MCF 10A (cell line): ENCODE measurements around the gene LRP10. TPM values are rescaled to one million over a fixed set of nuclear protein-coding genes. Genes with fewer than 3 reads are reported as not detected.
A peak's percentile ranks its signal among the peaks of the same experiment; 100 is the strongest.

Experiments
- BruUV-seq: library from RNA; stranded (reverse); fragments of 400-500 nt; replicated peaks from 2 replicates; lab custom pipeline; 2021; lab: Mats Ljungman, UMichigan
- CTCF ChIA-PET: fragments of 300-600 bp; sonication (Branson Sonifier 250); formaldehyde crosslinking; extraction: SDS; loops from one replicate; lab custom pipeline; 2021; ENCODE audit warnings: antibody characterized with exemption, inconsistent platforms; lab: Yijun Ruan, JAX
- POLR2A ChIA-PET: fragments of 300-600, 350-650 bp; sonication (Branson Sonifier 250); formaldehyde crosslinking; extraction: SDS; loops from one replicate; lab custom pipeline; 2020; ENCODE audit warnings: antibody characterized with exemption, inconsistent platforms; lab: Yijun Ruan, JAX
- DNase-seq: peaks from one replicate; pipeline ENCODE4 v3.0.0-alpha.2; 2018; ENCODE audit not compliant: unreplicated experiment
- H3K27ac Mint-ChIP-seq: one replicate; pipeline ENCODE4 v1.8.0; 2022; ENCODE audit warnings: mild to moderate bottlenecking, low read depth, mixed read lengths; ENCODE audit not compliant: unreplicated experiment
- H3K27me3 Mint-ChIP-seq: one replicate; pipeline ENCODE4 v1.8.0; 2022; ENCODE audit warnings: mixed read lengths; ENCODE audit not compliant: insufficient read depth, unreplicated experiment
- H3K36me3 Mint-ChIP-seq: one replicate; pipeline ENCODE4 v1.8.0; 2022; ENCODE audit warnings: mild to moderate bottlenecking, moderate library complexity, mixed read lengths; ENCODE audit not compliant: insufficient read depth, unreplicated experiment
- H3K4me1 Mint-ChIP-seq: one replicate; pipeline ENCODE4 v1.8.0; 2022; ENCODE audit warnings: mixed read lengths; ENCODE audit not compliant: insufficient read depth, unreplicated experiment
- H3K4me3 Mint-ChIP-seq: one replicate; pipeline ENCODE4 v1.8.0; 2022; ENCODE audit warnings: mild to moderate bottlenecking, moderate library complexity, mixed read lengths; ENCODE audit not compliant: unreplicated experiment
- H3K9me3 Mint-ChIP-seq: one replicate; pipeline ENCODE4 v1.8.0; 2022; ENCODE audit warnings: mixed read lengths; ENCODE audit not compliant: unreplicated experiment
- intact Hi-C: fragments of 100-400 bp; cut with micrococcal nuclease; formaldehyde crosslinking; loops from 2 replicates; pipeline ENCODE4 v1.14.1; 2022
- total RNA-seq: library from RNA; stranded (reverse); gene quantifications from 2 replicates; pipeline ENCODE4 v1.2.3, GENCODE V29; 2022
- TF ChIP-seq, protein P1 (sequence below): fragments of 200-600 bp; IDR thresholded peaks from one replicate; pipeline ENCODE4 v1.8.0; 2022; ENCODE audit warnings: antibody characterized with exemption, mild to moderate bottlenecking; ENCODE audit not compliant: unreplicated experiment

LRP10 gene
- total RNA-seq, 1 experiment from 2014 or later = 71.0 TPM

GRCh38 chr14:22918804-22919600 is 47.5 kb downstream of the LRP10 start, which contains the start of gene RBM23:
Gene RBM23 (minus strand): TSS chr14:22919149.
- TF ChIP-seq, protein P1, sequence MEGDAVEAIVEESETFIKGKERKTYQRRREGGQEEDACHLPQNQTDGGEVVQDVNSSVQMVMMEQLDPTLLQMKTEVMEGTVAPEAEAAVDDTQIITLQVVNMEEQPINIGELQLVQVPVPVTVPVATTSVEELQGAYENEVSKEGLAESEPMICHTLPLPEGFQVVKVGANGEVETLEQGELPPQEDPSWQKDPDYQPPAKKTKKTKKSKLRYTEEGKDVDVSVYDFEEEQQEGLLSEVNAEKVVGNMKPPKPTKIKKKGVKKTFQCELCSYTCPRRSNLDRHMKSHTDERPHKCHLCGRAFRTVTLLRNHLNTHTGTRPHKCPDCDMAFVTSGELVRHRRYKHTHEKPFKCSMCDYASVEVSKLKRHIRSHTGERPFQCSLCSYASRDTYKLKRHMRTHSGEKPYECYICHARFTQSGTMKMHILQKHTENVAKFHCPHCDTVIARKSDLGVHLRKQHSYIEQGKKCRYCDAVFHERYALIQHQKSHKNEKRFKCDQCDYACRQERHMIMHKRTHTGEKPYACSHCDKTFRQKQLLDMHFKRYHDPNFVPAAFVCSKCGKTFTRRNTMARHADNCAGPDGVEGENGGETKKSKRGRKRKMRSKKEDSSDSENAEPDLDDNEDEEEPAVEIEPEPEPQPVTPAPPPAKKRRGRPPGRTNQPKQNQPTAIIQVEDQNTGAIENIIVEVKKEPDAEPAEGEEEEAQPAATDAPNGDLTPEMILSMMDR = no peak
- intact Hi-C loops = no loop called here
- peak; percentile 100 for DNase-seq
- peak within 1 kb of the TSS; percentile 100 for H3K27ac Mint-ChIP-seq
- POLR2A ChIA-PET = interaction anchor here (0.6 to 5.2 kb wide), 30 partner anchors 10 to 320 kb away, joined by 3 to 90 read pairs (median 5); partner anchors contain the start of genes ACIN1, AJUBA, C14orf119 and HAUS4
- H3K4me1 Mint-ChIP-seq = peaks cover 31% of the 10 kb centered on the region
- TSS peak; percentile 66 for BruUV-seq
- H3K9me3 Mint-ChIP-seq = no peaks in the 10 kb centered on the region
- H3K4me3 Mint-ChIP-seq = peak within 1 kb of the TSS; percentile 87
- H3K27me3 Mint-ChIP-seq = no peaks in the 10 kb centered on the region
- H3K36me3 Mint-ChIP-seq = peaks cover 75% of the 10 kb centered on the region
- CTCF ChIA-PET = interaction anchor here (0.6 to 3.4 kb wide), 12 partner anchors 9 to 363 kb away, joined by 3 to 20 read pairs (median 4); partner anchors contain the start of gene PRMT5

DNA sequence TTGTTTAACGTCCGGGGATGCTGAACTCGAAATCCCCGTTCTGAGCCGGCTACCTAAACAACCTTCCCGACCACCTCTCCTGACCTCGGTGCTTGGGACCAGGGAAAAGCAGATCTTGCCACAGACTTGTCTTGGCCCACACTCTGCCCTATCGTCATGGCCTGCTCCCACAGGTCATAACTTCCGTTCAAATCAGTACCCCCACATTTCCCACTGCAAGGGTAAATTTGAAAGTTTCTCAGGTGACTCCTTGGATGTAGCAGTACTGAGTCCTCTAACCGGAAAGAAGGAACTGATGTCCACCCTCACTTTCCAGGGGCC is 48.0 kb downstream of the LRP10 start:
- no peaks in the 10 kb centered on the region for H3K27me3 Mint-ChIP-seq
- no peak for DNase-seq
- intact Hi-C loops = no loop called here
- POLR2A ChIA-PET = interaction anchor here (0.6 to 5.2 kb wide), 22 partner anchors 10 to 321 kb away, joined by 3 to 90 read pairs (median 6); partner anchors contain the start of genes ACIN1, AJUBA, C14orf119 and HAUS4
- TSS peak; percentile 74 for BruUV-seq
- CTCF ChIA-PET = interaction anchor here (0.7 to 3.4 kb wide), 5 partner anchors 8 to 364 kb away, joined by 3 to 20 read pairs (median 5); partner anchors contain the start of gene PRMT5
- H3K36me3 Mint-ChIP-seq = peaks cover 77% of the 10 kb centered on the region
- H3K27ac Mint-ChIP-seq = peak overlapping the region; percentile 100
- peaks cover 31% of the 10 kb centered on the region for H3K4me1 Mint-ChIP-seq
- no peaks in the 10 kb centered on the region for H3K9me3 Mint-ChIP-seq
- peak overlapping the region; percentile 87 for H3K4me3 Mint-ChIP-seq
- TF ChIP-seq, protein P1 = no peak

DNA sequence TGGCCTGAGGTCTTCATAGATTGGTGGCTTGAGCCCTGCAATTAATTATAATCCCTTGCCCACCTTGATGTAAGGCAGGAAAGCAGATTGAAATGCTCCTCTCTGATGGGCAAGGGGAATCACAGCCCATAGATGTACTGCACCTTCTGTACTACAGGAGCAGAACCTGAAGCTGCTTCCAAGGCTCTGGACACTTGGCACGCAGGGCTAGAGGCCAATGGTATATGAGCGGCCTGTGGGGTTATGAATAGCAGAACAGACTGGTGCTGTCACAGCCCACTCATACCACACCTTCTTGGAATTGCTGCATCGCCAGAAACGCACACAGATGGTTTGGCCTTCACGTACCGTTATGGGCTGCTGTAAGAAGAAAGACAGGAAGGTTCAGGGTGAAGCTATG is 49.2 kb downstream of the LRP10 start:
- no TSS peak for BruUV-seq
- POLR2A ChIA-PET = interaction anchor here (1.1 to 5.2 kb wide), 5 partner anchors 9 to 61 kb away, joined by 5 to 90 read pairs (median 16); partner anchors contain the start of genes AJUBA, HAUS4 and PRMT5
- CTCF ChIA-PET = interaction anchor here (1.0 to 3.4 kb wide), 3 partner anchors 9 to 147 kb away, joined by 3 to 20 read pairs (median 5); partner anchors contain the start of gene PRMT5
- H3K27me3 Mint-ChIP-seq = no peaks in the 10 kb centered on the region
- no peaks in the 10 kb centered on the region for H3K9me3 Mint-ChIP-seq
- no peak for DNase-seq
- H3K36me3 Mint-ChIP-seq = peaks cover 86% of the 10 kb centered on the region
- no peak overlapping the region for H3K4me3 Mint-ChIP-seq
- peaks cover 31% of the 10 kb centered on the region for H3K4me1 Mint-ChIP-seq
- H3K27ac Mint-ChIP-seq = peak overlapping the region; percentile 87
- intact Hi-C loops = no loop called here
- TF ChIP-seq, protein P1 = no peak

- POLR2A ChIA-PET = no interaction called here
- no peaks in the 10 kb centered on the region for H3K9me3 Mint-ChIP-seq
- H3K4me3 Mint-ChIP-seq = peak overlapping the region; percentile 22
- no peaks in the 10 kb centered on the region for H3K27me3 Mint-ChIP-seq
- peak overlapping the region; percentile 87 for H3K27ac Mint-ChIP-seq
- peaks cover 97% of the 10 kb centered on the region for H3K36me3 Mint-ChIP-seq
- CTCF ChIA-PET = interaction anchor here (0.6 to 1.2 kb wide), 3 partner anchors 50 to 365 kb away, joined by 4 to 5 read pairs (median 4); no protein-coding TSS in a partner anchor
- BruUV-seq = no TSS peak
- peaks cover 45% of the 10 kb centered on the region for H3K4me1 Mint-ChIP-seq
- intact Hi-C loops = no loop called here
- TF ChIP-seq, protein P1 = no peak
- no peak for DNase-seq
Observed at GRCh38 chr14:22922294-22922693, 50.8 kb downstream of the LRP10 start.
